ENCODE measurements around the gene TDRD5.

Gene TDRD5

DNA sequence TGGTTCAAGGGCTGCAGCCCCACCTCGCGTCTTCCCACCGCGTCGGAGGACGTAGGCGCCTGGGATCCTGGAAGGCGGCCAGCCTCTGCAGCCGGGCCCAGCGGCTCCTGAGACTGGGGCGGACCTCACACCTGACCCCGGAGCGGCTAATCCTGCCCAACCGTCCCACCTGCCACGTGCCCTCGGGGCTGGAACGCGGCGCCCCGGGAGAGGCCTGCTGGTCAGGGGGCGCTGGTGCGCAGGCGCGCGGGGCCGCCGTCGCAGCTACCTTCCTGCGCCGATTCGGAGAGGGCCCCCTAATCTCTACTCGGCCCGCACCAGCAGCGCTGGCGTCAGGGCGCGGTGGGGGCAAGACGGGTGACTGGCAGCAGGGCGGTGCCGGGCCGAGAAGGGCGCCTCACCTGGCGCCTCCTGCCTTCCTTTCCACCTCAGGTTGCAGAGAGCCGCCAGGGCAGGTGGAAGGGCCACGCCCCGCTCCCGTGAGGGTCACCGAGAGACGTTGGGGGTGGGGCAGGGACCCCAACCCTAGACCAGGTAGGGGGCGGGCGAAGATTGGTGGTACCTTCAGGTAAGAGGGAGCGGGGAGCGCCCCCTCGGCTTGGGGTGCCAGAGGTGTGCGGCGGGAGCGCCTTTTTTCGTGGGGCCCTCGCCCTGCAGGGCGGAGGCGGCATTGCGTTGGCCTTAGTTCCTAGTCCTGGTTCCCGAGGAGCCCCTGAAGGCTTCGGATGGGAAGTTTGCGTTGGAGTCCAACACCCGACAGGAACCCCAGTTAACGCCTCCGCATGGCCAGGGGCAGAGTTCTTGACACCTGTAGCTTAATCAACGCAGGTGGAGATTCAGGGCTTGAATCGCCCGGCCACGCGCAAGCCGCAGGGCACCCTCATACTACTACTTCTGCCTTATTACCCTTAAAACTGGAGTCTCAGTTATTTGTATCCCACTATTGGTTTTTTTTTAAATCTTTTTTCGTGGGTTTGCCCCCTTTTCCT lies at the start of gene TDRD5:
TSS of gene TDRD5 (plus strand) at position 241 of the 989 bp plus-strand sequence. CDS start 784 bp downstream, outside the sequence.
- DNase-seq (ENCODE audit: low read depth), result no peak
- TF ChIP-seq, protein P1, sequence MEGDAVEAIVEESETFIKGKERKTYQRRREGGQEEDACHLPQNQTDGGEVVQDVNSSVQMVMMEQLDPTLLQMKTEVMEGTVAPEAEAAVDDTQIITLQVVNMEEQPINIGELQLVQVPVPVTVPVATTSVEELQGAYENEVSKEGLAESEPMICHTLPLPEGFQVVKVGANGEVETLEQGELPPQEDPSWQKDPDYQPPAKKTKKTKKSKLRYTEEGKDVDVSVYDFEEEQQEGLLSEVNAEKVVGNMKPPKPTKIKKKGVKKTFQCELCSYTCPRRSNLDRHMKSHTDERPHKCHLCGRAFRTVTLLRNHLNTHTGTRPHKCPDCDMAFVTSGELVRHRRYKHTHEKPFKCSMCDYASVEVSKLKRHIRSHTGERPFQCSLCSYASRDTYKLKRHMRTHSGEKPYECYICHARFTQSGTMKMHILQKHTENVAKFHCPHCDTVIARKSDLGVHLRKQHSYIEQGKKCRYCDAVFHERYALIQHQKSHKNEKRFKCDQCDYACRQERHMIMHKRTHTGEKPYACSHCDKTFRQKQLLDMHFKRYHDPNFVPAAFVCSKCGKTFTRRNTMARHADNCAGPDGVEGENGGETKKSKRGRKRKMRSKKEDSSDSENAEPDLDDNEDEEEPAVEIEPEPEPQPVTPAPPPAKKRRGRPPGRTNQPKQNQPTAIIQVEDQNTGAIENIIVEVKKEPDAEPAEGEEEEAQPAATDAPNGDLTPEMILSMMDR (conservative IDR thresholded peaks at IDR 0.05; ENCODE audit: low read length), result no peak
- H3K4me3 ChIP-seq (ENCODE audit: low read length), result no peak within 1 kb of the TSS

DNA sequence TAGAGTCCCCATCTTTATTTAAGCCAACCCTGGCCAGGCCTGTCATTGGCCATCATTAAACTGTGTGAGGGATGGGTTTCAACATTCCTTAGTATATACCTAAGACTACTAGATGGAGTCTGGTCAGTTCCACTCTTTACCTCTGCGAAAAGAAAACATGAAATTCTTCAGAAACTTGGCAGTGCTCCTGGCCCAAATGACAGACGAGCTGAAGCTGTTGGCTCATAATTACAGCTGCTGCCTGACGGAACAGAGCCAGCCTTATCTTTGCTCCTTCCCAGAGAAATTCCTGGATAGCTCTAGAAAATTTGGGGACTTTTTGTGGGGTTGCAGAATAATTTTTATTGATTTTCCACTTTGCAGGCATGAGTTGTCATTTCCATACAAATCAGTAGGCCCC lies 46.3 kb upstream of the TDRD5 start:
- no peak overlapping the region for H3K4me3 ChIP-seq (ENCODE audit: low read length)
- TF ChIP-seq, protein P1 (conservative IDR thresholded peaks at IDR 0.05; ENCODE audit: low read length), result no peak
- DNase-seq (ENCODE audit: low read depth), result no peak

DNA sequence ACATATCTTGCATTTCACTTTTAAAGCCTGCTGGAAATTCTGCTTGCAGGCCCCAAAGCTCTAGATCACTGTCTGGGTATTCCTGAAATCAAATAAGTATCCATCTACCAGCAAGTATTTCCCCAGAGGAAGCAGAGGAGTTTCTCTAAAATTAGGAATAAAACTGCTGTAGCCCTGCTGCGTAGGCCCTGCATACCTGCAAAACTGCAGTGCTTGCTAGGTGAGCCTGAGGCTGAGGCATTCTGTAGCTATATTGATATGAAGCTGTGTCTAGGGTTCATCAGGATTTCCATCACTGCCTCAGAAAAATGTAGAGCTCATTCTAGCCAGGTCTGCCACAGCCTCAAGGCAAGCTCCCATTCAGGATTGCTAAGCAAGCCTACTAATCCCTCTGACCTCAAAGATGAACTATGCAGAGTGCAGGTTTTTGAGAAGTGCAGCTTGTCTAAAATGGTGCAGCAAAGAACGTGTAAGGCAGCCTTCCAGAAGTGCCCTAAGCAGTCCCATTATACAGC lies 44.6 kb upstream of the TDRD5 start:
- TF ChIP-seq, protein P1 (conservative IDR thresholded peaks at IDR 0.05; ENCODE audit: low read length), result no peak
- no peak overlapping the region for H3K4me3 ChIP-seq (ENCODE audit: low read length)
- no peak for DNase-seq (ENCODE audit: low read depth)

DNA sequence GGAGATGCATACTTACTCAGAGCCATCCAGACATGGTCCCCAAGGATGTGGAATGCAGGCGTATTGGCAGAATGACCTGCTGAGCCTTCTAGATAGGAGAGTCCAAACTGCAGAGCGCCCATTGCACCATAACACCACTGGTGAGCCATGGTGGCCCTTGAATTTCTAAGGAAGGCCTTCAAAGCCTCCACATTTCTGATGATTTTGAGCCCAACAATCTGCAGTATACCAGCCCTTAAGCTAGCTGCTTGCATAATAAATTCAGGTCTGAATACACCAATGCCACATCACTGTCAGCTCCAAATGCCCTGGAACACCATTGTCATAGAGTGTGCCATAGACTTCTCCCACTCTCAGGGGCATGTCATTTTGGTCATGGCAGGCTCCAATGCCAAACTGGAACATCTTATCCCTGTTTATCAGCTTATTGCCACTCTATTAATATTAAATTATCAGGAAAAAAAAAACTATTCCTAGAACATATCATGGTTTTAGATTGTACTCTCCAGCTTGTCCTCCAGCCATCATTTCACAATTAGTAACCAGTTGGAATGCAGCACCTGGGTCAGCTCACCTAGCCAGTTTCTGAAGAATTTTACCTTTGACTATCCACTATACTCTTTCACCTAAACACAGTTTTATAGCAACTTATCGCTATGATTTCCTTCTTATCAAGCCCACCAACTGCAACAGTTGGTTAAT lies 42.8 kb upstream of the TDRD5 start:
- no peak for DNase-seq (ENCODE audit: low read depth)
- TF ChIP-seq, protein P1 (conservative IDR thresholded peaks at IDR 0.05; ENCODE audit: low read length), result no peak
- H3K4me3 ChIP-seq (ENCODE audit: low read length), result no peak overlapping the region

- TF ChIP-seq, protein P1 (conservative IDR thresholded peaks at IDR 0.05; ENCODE audit: low read length), result no peak
- no peak for DNase-seq (ENCODE audit: low read depth)
- no peak overlapping the region for H3K4me3 ChIP-seq (ENCODE audit: low read length)
Observed at GRCh38 chr1:179549368-179549700, 42.3 kb upstream of the TDRD5 start.

- TF ChIP-seq, protein P1 (conservative IDR thresholded peaks at IDR 0.05; ENCODE audit: low read length), result no peak
- DNase-seq (ENCODE audit: low read depth), result peak; percentile 62
- no peak overlapping the region for H3K4me3 ChIP-seq (ENCODE audit: low read length)
Observed at GRCh38 chr1:179550746-179551682, 40.6 kb upstream of the TDRD5 start.
